CD14-positive monocyte (primary cell): Measurements from ENCODE around the gene AQP7. TPM values are rescaled to one million over a fixed set of nuclear protein-coding genes. Genes with fewer than 3 reads are reported as not detected.

Experiments
- DNase-seq, 3 donors: peaks; one replicate each; pipeline ENCODE4 v3.0.0-alpha.2; 2011 to 2022
- H2AFZ ChIP-seq: 2 replicates; pipeline ENCODE4 v1.6.0; 2012; ENCODE audit warnings: mild to moderate bottlenecking, low read depth, low read length, inconsistent platforms; ENCODE audit not compliant: insufficient read depth, poor library complexity, severe bottlenecking
- H3K27ac ChIP-seq, 2 donors: 1 replicate in 1 of 2; 2 replicates in 1 of 2; pipeline ENCODE4 v1.5.1; 2012 to 2013; ENCODE audit warnings: low read length in 2 of 2, control low read depth in 1 of 2, inconsistent platforms in 1 of 2, low read depth in 1 of 2, mild to moderate bottlenecking in 1 of 2
- H3K27me3 ChIP-seq, 2 donors: one replicate each; pipeline versions ENCODE4 v1.6.0 to v1.6.1; 2011 to 2013; ENCODE audit warnings: low read length in 2 of 2; ENCODE audit not compliant: control insufficient read depth in 2 of 2, insufficient read depth in 2 of 2
- H3K36me3 ChIP-seq, 2 donors: replicated peaks in 1 of 2; 1 replicate in 1 of 2; 2 replicates in 1 of 2; pipeline versions ENCODE4 v1.5.1 to v1.6.1; 2012 to 2013; ENCODE audit warnings: low read length in 2 of 2, control low read depth in 1 of 2, inconsistent platforms in 1 of 2, mild to moderate bottlenecking in 1 of 2; ENCODE audit not compliant: insufficient read depth in 2 of 2, control insufficient read depth in 1 of 2
- H3K4me1 ChIP-seq, 2 donors: 1 replicate in 1 of 2; 2 replicates in 1 of 2; pipeline versions ENCODE4 v1.5.1 to v1.6.1; 2012 to 2013; ENCODE audit warnings: low read length in 2 of 2, control low read depth in 1 of 2, inconsistent platforms in 1 of 2, mild to moderate bottlenecking in 1 of 2, moderate library complexity in 1 of 2; ENCODE audit not compliant: insufficient read depth in 2 of 2, control insufficient read depth in 1 of 2
- H3K4me2 ChIP-seq: replicated peaks from 2 replicates; pipeline ENCODE3; 2012; ENCODE audit warnings: low read length, moderate library complexity, mild to moderate bottlenecking; ENCODE audit not compliant: poor library complexity, severe bottlenecking; ENCODE audit errors: extremely low read depth
- H3K4me3 ChIP-seq, 3 experiments: fragments of 200-600 bp in 1 of 3; sonication (generic) in 1 of 3; replicated peaks in 1 of 3; 1 replicate in 2 of 3; 2 replicates in 1 of 3; pipeline ENCODE4 v1.5.1; 2011 to 2013; ENCODE audit warnings: low read length in 3 of 3, mild to moderate bottlenecking in 3 of 3, control low read depth in 2 of 3, low read depth in 2 of 3, inconsistent platforms in 1 of 3, moderate library complexity in 1 of 3
- H3K79me2 ChIP-seq: 2 replicates; pipeline ENCODE4 v1.6.0; 2012; ENCODE audit warnings: mild to moderate bottlenecking, control low read depth, inconsistent platforms, low read length, moderate library complexity; ENCODE audit not compliant: insufficient read depth
- H3K9ac ChIP-seq: 2 replicates; pipeline ENCODE4 v1.6.0; 2017; ENCODE audit warnings: low read length, mild to moderate bottlenecking; ENCODE audit not compliant: insufficient read depth, poor library complexity, severe bottlenecking
- H3K9me3 ChIP-seq, 2 donors: replicated peaks in 1 of 2; 1 replicate in 1 of 2; 2 replicates in 1 of 2; pipeline versions ENCODE4 v1.5.1 to v1.6.1; 2012 to 2013; ENCODE audit warnings: low read length in 2 of 2, control low read depth in 1 of 2; ENCODE audit not compliant: control insufficient read depth in 1 of 2, insufficient read depth in 1 of 2
- H4K20me1 ChIP-seq: 2 replicates; pipeline ENCODE4 v1.6.0; 2012; ENCODE audit warnings: mild to moderate bottlenecking, low read length, control low read depth, moderate library complexity; ENCODE audit not compliant: insufficient read depth
- H3K27ac Mint-ChIP-seq, 7 donors: one replicate each; pipeline ENCODE4 v1.8.0; 2020; ENCODE audit warnings: mild to moderate bottlenecking in 7 of 7, mixed read lengths in 7 of 7, moderate library complexity in 6 of 7, inconsistent platforms in 2 of 7
- H3K27me3 Mint-ChIP-seq, 3 donors: one replicate each; pipeline ENCODE4 v1.8.0; 2021 to 2022; ENCODE audit warnings: low read depth in 3 of 3, mild to moderate bottlenecking in 3 of 3, mixed read lengths in 3 of 3, moderate library complexity in 3 of 3, inconsistent platforms in 1 of 3
- H3K36me3 Mint-ChIP-seq, 2 donors: one replicate each; pipeline ENCODE4 v1.8.0; 2020; ENCODE audit warnings: mixed read lengths in 2 of 2, inconsistent platforms in 1 of 2, mild to moderate bottlenecking in 1 of 2
- H3K4me1 Mint-ChIP-seq: one replicate; pipeline ENCODE4 v1.8.0; 2020; ENCODE audit warnings: mild to moderate bottlenecking, mixed read lengths
- H3K4me3 Mint-ChIP-seq, 2 donors: one replicate each; pipeline ENCODE4 v1.8.0; 2020; ENCODE audit warnings: mild to moderate bottlenecking in 2 of 2, mixed read lengths in 2 of 2, moderate library complexity in 1 of 2
- H3K9me3 Mint-ChIP-seq, 7 donors: one replicate each; pipeline ENCODE4 v1.8.0; 2020 to 2022; ENCODE audit warnings: mixed read lengths in 7 of 7, mild to moderate bottlenecking in 6 of 7, moderate library complexity in 6 of 7, inconsistent platforms in 2 of 7
- WGBS: methylation state at CpG from one replicate; pipeline ENCODE4 v1.1.5; 2013; ENCODE audit warnings: missing lambda C conversion rate; ENCODE audit not compliant: insufficient coverage; 5-methylcytosine and 5-hydroxymethylcytosine counted together
- intact Hi-C, 2 donors: fragments of 100-400 bp; cut with micrococcal nuclease; formaldehyde crosslinking; loops; one replicate each; pipeline versions ENCODE4 v1.15.0 to v1.15.1; 2023
- polyA plus RNA-seq, 3 donors: library from polyadenylated mRNA; depleted of rRNA in 1 of 3; unstranded in 2 of 3; stranded (reverse) in 1 of 3; fragments of 300-500 nt in 2 of 3; fragments of >200 nt in 1 of 3; fragmentation: Illumina TruSeq in 2 of 3; gene quantifications; 1 replicate in 2 of 3; 2 replicates in 1 of 3; pipeline ENCODE4 v1.2.3, GENCODE V29; 2012 to 2021
- small RNA-seq: library from RNA; depleted of rRNA; stranded (forward); fragments of <200 nt; gene quantifications from one replicate; pipeline ENCODE3, GENCODE V24; 2012; ENCODE audit warnings: low read depth; ENCODE audit not compliant: insufficient read length
- TF ChIP-seq, protein P1 (sequence below): fragments of 200-600 bp; IDR thresholded peaks from one replicate; pipeline ENCODE4 v1.8.0; 2022; ENCODE audit warnings: antibody characterized with exemption, mild to moderate bottlenecking

AQP7 gene
- polyA plus RNA-seq, 3 donors: not detected

DNA sequence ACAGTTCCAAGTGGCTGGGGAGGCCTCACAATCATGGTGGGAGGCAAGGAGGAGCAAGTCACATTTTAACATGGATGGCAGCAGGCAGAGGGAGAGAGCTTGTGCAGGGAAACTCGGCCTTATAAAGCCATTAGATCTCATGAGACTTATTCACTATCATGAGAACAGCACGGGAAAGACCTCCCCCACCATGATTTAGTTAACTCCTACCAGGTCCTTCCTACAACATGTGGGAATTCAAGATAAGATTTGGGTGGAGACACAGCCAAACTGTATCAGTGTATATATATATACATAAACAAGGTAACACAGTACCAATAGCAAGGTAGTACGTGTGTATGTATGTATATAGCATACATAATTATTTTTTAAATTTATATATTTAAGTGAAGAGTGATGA lies 61.2 kb downstream of the AQP7 start:
- no peak overlapping the region for H3K4me2 ChIP-seq
- peaks cover 5 to 19% (median 13%) of the 10 kb centered on the region in 7 donors for H3K9me3 Mint-ChIP-seq
- H3K9ac ChIP-seq: no peak overlapping the region
- intact Hi-C loops: no loop called here
- H3K9me3 ChIP-seq: peaks cover 20 to 21% of the 10 kb centered on the region in 2 donors
- H3K36me3 ChIP-seq: peaks cover 80 to 96% of the 10 kb centered on the region in 2 donors
- TF ChIP-seq, protein P1, sequence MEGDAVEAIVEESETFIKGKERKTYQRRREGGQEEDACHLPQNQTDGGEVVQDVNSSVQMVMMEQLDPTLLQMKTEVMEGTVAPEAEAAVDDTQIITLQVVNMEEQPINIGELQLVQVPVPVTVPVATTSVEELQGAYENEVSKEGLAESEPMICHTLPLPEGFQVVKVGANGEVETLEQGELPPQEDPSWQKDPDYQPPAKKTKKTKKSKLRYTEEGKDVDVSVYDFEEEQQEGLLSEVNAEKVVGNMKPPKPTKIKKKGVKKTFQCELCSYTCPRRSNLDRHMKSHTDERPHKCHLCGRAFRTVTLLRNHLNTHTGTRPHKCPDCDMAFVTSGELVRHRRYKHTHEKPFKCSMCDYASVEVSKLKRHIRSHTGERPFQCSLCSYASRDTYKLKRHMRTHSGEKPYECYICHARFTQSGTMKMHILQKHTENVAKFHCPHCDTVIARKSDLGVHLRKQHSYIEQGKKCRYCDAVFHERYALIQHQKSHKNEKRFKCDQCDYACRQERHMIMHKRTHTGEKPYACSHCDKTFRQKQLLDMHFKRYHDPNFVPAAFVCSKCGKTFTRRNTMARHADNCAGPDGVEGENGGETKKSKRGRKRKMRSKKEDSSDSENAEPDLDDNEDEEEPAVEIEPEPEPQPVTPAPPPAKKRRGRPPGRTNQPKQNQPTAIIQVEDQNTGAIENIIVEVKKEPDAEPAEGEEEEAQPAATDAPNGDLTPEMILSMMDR: no peak
- H3K27me3 Mint-ChIP-seq: no peaks in the 10 kb centered on the region
- no peak overlapping the region for H3K27ac ChIP-seq
- peaks cover 69 to 93% of the 10 kb centered on the region in 2 donors for H3K36me3 Mint-ChIP-seq
- DNase-seq: no peak
- H3K27ac Mint-ChIP-seq: peak overlapping the region in 1 of 7 donors; percentile 64
- no peaks in the 10 kb centered on the region for H3K27me3 ChIP-seq
- no peaks in the 10 kb centered on the region for H3K4me1 Mint-ChIP-seq
- H3K4me1 ChIP-seq: no peaks in the 10 kb centered on the region
- H3K4me3 Mint-ChIP-seq: no peak overlapping the region
- no peak overlapping the region for H2AFZ ChIP-seq
- H3K4me3 ChIP-seq: no peak overlapping the region
- no CpG with 5 or more reads among the region's 3 CpGs for WGBS
- H3K79me2 ChIP-seq: no peaks in the 10 kb centered on the region
- no peaks in the 10 kb centered on the region for H4K20me1 ChIP-seq

DNA sequence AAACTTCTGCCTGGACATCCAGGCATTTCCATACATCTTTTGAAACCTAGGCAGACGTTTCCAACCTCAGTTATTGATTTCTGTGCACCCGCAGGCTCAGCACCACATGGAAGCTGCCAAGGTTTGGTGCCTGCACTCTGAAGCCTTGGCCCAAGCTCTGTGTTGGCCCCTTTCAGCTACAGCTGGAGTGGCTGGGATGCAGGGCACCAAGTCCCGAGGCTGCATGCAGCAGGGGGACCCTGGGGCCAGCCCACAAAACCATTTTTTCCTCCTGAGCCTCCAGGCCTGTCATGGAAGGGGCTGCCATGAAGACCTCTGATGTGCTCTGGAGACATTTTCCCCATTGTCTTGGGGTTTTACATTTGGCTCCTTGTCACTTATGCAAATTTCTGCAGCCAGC lies 62.2 kb downstream of the AQP7 start:
- Mint-ChIP-seq H3K36me3 (peaks cover 64 to 90% of the 10 kb centered on the region in 2 donors), H3K4me3 (no peak overlapping the region), H3K27ac (no peak overlapping the region), H3K27me3 (no peaks in the 10 kb centered on the region), H3K4me1 (no peaks in the 10 kb centered on the region), H3K9me3 (peaks cover 5 to 19% (median 13%) of the 10 kb centered on the region in 7 donors)
- Histone ChIP-seq H2AFZ (no peak overlapping the region), H3K4me2 (no peak overlapping the region), H3K36me3 (peaks cover 81 to 96% of the 10 kb centered on the region in 2 donors), H3K4me1 (no peaks in the 10 kb centered on the region), H3K27me3 (no peaks in the 10 kb centered on the region), H3K9me3 (peaks cover 20 to 21% of the 10 kb centered on the region in 2 donors), H3K79me2 (no peaks in the 10 kb centered on the region), H3K9ac (no peak overlapping the region), H4K20me1 (no peaks in the 10 kb centered on the region), H3K4me3 (no peak overlapping the region), H3K27ac (no peak overlapping the region)
- TF ChIP-seq, protein P1: no peak
- DNase-seq: no peak
- intact Hi-C loops: no loop called here
- WGBS: 100% methylated on average over 3 of the region's 3 CpGs

Small RNA genes within 50 kb of the gene (small RNA-seq; reads per million reads assigned to genes)
- gene AL356218.2 (not detected), gene RF00019 (not detected)

Other genes starting within 250 kb of the AQP7 start
- 10 to 100 TPM; 27.6 to 53.7 (median 38.6) TPM for gene B4GALT1, start 235.2 kb downstream of the AQP7 start, polyA plus RNA-seq
- gene SPINK4, start 162.4 kb downstream of the AQP7 start, polyA plus RNA-seq: not detected
- gene BAG1, start 137.9 kb downstream of the AQP7 start, polyA plus RNA-seq: 10 to 100 TPM; 41.8 to 94.5 (median 93.6) TPM
- 10 to 100 TPM; 33.5 to 72.5 (median 65.0) TPM for gene CHMP5, start 137.5 kb downstream of the AQP7 start, polyA plus RNA-seq
- gene NFX1, start 112.1 kb downstream of the AQP7 start, polyA plus RNA-seq: 10 to 100 TPM in 1 of 3 donors, 1 to 10 TPM in 2; 4.3 to 26.3 (median 8.1) TPM
- under 1 TPM; 0.39 to 0.70 (median 0.63) TPM for gene AQP3, start 45.0 kb upstream of the AQP7 start, polyA plus RNA-seq
- gene NOL6, start 71.4 kb upstream of the AQP7 start, polyA plus RNA-seq: 10 to 100 TPM in 2 of 3 donors, 1 to 10 TPM in 1; 4.6 to 21.9 (median 10.1) TPM
- not detected for gene ANKRD18B, start 121.7 kb upstream of the AQP7 start, polyA plus RNA-seq